Measurements from ENCODE around the gene PLA2G3.

The PLA2G3 gene

GRCh38 chr22:31143537-31143936 lies 3.2 kb upstream of the PLA2G3 start:
- DNase-seq = no peak

DNA sequence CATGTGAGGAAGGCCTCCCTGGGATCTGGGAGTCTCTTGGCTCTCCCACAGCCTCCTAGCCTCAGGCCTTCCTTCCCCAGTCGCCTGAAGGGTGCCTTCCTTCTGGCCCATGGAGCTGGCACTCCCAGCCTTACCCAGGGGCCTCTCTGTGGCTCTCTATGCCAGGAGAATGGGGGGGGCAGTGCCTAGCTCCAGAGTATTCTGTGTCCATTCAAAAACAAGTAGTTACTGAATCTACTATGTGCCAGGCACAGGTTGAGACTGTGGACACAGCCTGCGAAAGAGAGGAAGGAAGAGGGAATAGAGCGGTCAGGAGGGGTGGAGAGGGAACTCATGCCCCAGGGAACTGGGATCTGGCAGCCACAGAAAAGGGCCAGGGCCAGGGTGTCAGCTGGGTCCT lies 2.7 kb upstream of the PLA2G3 start:
- no peak for DNase-seq

GRCh38 chr22:31142285-31142684 lies 2.0 kb upstream of the PLA2G3 start:
- no peak for DNase-seq

DNA sequence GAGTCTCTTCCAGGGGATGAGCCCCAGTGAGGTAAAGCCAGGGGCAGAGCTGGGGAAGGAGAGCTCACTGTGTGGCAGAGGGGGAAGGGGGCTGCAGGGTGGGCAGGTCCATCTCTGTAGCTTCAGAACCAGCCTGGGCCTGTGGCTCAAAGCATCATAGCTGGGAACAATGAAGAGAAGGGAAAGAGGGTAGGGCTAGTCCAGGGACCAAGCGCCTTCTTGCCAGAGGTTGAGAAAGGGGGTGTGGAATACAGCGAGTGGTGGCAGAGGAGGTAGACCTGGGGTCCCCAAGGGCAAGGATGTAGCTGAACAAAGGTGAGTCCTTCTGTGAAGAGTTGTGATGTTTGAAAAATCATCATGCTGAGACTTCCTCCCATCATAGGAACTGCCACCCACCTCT lies 1.2 kb upstream of the PLA2G3 start:
- DNase-seq = no peak

GRCh38 chr22:31140746-31141145 lies 438 bp upstream of the PLA2G3 start:
- no peak for DNase-seq

- DNase-seq = no peak
Observed at GRCh38 chr22:31139066-31139465, 1.2 kb downstream of the PLA2G3 start.

- DNase-seq = no peak
Observed at GRCh38 chr22:31138126-31138525, 2.2 kb downstream of the PLA2G3 start.

DNA sequence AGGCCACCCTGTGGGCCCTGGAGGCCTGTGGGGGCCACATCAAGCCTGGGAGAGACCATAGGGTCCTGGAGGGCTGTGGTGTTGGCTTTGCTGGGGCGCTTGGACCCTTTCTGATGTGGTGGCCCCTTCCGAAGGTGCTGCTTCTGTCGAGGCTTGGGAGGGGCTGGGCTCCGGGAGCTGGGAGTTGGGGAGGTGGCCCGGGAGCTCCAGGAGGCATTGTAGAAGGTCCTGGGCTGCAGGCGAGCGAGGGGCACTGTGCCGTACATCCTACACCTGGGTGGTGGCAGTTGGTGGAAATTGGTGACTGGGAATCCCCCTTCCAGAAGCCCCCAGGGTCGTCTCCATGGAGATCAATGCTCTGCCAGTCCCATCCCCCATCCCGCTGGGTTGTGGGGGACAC lies 2.6 kb downstream of the PLA2G3 start:
- DNase-seq = no peak

GRCh38 chr22:31136711-31137110 lies 3.6 kb downstream of the PLA2G3 start:
- DNase-seq = no peak

- no peak for DNase-seq
Observed at GRCh38 chr22:31136155-31136554, 4.2 kb downstream of the PLA2G3 start.

GRCh38 chr22:31135706-31136105 lies 4.6 kb downstream of the PLA2G3 start:
- no peak for DNase-seq

DNA sequence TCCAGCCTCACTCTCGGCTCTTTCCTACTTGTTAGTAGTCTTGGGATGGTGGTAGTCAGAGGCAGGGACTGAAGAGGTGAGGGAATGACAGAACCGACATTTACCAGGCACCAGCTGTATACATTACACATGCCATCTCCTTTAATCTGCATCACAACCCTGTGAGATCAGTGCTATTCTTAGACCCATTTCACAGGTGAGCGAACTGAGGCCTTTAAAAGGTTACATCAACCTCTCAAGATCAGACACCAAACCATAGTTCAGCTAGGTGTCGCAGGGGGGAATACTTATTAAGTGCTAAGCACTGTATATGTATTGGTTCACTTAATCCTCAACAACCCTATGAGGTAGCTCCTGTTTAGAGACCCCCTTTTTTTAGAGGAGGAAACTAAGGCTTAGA lies 5.6 kb downstream of the PLA2G3 start:
- DNase-seq = no peak

GRCh38 chr22:31133911-31134310 lies 6.4 kb downstream of the PLA2G3 start:
- no peak for DNase-seq

DNA sequence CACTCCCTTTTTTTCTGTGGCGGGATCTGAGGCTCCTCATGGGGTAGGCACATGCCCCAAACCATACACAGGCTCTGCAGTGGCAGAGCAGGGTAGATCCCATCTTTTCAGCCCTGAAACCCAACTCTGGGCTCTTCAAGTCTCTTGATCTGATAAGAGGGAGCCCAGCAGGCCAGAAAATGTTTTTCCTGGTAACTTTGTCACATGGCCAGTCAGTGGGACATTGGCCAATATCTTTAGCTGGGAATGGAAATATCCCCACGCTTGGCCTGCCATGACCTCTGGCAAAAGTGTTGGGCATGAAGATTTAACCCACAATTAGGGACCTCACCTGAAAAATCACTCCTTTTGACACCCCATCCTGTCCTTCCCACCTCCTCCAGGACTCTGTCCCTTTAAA lies 9.4 kb downstream of the PLA2G3 start:
- no peak for DNase-seq

- DNase-seq = no peak
Observed at GRCh38 chr22:31128156-31128555, 12.2 kb downstream of the PLA2G3 start.

DNA sequence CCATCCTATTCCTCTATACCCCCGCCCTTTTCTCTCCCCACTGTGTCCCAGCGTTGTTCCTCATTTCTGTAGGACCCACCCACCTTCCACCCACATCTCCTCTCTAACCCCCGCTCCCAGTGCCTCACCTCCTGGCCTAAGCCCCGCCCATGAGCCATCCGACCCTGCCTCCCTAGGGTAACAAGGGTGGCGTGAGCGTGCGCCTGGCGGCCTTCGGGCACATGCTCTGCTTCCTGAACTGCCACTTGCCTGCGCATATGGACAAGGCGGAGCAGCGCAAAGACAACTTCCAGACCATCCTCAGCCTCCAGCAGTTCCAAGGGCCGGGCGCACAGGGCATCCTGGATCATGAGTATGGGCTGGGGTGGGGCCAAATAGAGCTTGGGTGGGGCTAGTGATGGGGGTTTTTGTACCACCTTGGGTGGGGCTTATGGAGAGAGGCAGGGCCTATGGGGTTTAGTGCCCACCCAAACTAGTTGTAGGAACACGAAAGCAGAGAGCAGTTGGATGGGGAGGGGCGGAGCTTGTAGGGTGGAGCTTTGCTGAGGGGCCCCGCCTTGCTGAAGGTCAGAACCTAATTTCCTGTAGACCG lies 13.0 kb downstream of the PLA2G3 start:
- no peak for DNase-seq

- DNase-seq = no peak
Observed at GRCh38 chr22:31126869-31127175, 13.5 kb downstream of the PLA2G3 start.

DNA sequence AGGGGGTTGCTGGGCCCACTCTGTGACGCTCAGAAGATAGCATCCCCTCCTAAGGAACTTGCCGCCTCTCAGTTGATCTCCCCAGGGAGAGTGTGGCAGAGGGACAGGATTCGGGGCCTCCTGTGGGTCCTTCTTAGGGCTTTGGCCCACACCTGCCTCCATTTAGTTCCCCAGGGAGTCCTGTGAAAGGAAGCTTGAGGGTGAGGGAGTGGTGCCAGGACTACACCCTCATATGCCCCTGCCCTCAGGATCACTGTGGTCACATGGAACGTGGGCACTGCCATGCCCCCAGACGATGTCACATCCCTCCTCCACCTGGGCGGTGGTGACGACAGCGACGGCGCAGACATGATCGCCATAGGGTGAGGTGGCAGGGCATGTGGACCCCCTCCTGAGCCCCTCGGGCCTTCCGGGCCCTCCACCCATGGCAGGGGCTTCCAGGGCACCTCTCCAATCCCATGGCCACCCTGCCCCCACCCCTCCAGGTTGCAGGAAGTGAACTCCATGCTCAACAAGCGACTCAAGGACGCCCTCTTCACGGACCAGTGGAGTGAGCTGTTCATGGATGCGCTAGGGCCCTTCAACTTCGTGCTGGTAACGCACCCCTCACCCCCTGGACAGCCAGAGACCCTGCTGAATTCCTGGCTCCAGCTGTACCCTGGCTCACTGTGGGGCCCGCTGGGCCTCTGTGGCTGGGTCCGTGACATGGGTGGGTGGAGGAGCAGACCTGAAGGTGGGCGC lies 14.0 kb downstream of the PLA2G3 start:
- DNase-seq = peak; percentile 16

GRCh38 chr22:31125521-31126117 lies 14.7 kb downstream of the PLA2G3 start:
- DNase-seq = no peak

- DNase-seq = no peak
Observed at GRCh38 chr22:31124811-31125465, 15.4 kb downstream of the PLA2G3 start.

- no peak for DNase-seq
Observed at GRCh38 chr22:31124290-31124689, 16.0 kb downstream of the PLA2G3 start.

- no peak for DNase-seq
Observed at GRCh38 chr22:31123292-31123602, 17.1 kb downstream of the PLA2G3 start.

- DNase-seq = no peak
Observed at GRCh38 chr22:31122532-31123291, 17.6 kb downstream of the PLA2G3 start, which contains the start of gene INPP5J. INPP5J (plus strand) TSS chr22:31122966; CDS start chr22:31123015, 49 bp downstream.

GRCh38 chr22:31122196-31122531 lies 18.1 kb downstream of the PLA2G3 start:
- no peak for DNase-seq

All from NCI-H1436 treated with DMSO at 0.1 percent for 48 hours (cell line).